Urinary bladder (tissue), 4 donors: ENCODE data around the gene FKBP5. TPM values are rescaled to one million over a fixed set of nuclear protein-coding genes. Genes with fewer than 3 reads are reported as not detected.
A peak's percentile ranks its signal among the peaks of the same experiment; 100 is the strongest.

Experiments used
- DNase-seq: peaks from one replicate; pipeline ENCODE4 v3.0.0-alpha.2; 2015; ENCODE audit errors: extremely low spot score
- H3K27ac ChIP-seq: one replicate; pipeline ENCODE4 v1.5.1; 2013; ENCODE audit warnings: low read depth, mild to moderate bottlenecking, moderate library complexity
- H3K36me3 ChIP-seq: one replicate; pipeline ENCODE4 v1.6.1; 2013; ENCODE audit warnings: mild to moderate bottlenecking, moderate library complexity; ENCODE audit not compliant: insufficient read depth
- H3K4me1 ChIP-seq: one replicate; pipeline ENCODE4 v1.6.1; 2013; ENCODE audit warnings: mild to moderate bottlenecking, moderate library complexity; ENCODE audit not compliant: insufficient read depth
- H3K4me3 ChIP-seq: one replicate; pipeline ENCODE4 v1.5.1; 2013; ENCODE audit warnings: low read depth, low read length
- WGBS: extraction: QIAGEN DNeasy Blood & Tissue Kit; methylation state at CpG from one replicate; pipeline ENCODE4 v1.1.7; 2013; 5-methylcytosine and 5-hydroxymethylcytosine counted together
- polyA plus RNA-seq: library from polyadenylated mRNA; stranded (reverse); fragments of 200-250 nt; gene quantifications from one replicate; pipeline ENCODE4 v1.2.3, GENCODE V29; 2013
- total RNA-seq: library from RNA; depleted of rRNA; stranded (reverse); fragments of >200 nt; gene quantifications from one replicate; pipeline ENCODE4 v1.2.3, GENCODE V29; 2014
- donor health status: healthy with polysubstance abuse.
- donor health status: healthy.

Gene FKBP5
- total and polyA plus RNA-seq, 2 donors, result 5.6 to 236 TPM

DNA sequence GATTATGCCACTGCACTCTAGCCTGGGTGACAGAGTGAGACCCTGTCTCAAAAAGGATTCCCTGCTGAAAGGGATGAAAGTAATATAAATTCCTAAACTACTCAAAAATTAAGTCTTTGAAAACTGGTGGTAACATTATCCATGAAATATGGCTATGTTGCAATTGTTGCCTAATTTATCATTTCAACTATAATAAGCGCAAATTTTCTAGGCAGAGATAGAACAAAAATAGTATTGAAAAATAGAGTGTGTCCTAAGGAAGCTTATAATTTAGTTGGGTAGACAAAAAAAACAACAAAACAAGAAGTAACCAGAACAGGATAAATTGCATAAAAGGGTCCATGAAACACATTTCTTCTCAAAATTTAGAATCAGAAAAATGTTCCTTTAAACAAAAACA, 68.0 kb downstream of the FKBP5 start:
- WGBS, result 91% methylated on average over 1 of the region's 1 CpG

DNA sequence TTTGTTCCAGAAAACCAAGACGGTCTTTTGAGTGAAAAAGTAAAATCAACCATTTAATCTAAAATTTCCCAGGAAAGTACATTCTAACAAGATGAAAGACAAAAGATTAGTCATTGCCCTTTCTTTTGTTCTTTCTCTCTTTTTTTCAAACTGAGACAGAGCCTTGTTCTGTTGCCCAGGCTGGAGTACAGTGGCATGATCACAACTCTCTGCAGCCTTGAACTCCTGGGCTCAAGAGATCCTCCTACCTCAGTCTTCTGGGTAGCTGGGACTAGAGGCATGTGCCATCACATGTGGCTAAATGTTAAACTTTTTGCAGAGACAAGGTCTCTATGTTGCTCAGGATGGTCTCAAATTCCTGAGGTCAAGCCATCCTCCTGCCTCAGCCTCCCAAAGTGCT, 75.0 kb downstream of the FKBP5 start:
- Histone ChIP-seq H3K27ac (no peak overlapping the region), H3K4me3 (no peak overlapping the region), H3K4me1 (no peaks in the 10 kb centered on the region), H3K36me3 (peaks cover 7% of the 10 kb centered on the region)
- 90% methylated on average over 1 of the region's 1 CpG for WGBS
- DNase-seq, result no peak

More for the DNA sequence above, 68.0 kb downstream of the FKBP5 start:
- no peaks in the 10 kb centered on the region for H3K4me1 ChIP-seq
- H3K36me3 ChIP-seq, result peaks cover 5% of the 10 kb centered on the region
- H3K27ac ChIP-seq, result no peak overlapping the region
- H3K4me3 ChIP-seq, result no peak overlapping the region
- no peak for DNase-seq

- peaks cover 6% of the 10 kb centered on the region for H3K36me3 ChIP-seq
- no peak overlapping the region for H3K4me3 ChIP-seq
- H3K27ac ChIP-seq, result no peak overlapping the region
- DNase-seq, result no peak
- 72% methylated on average over 3 of the region's 3 CpGs for WGBS
- no peaks in the 10 kb centered on the region for H3K4me1 ChIP-seq
Measured at GRCh38 chr6:35611240-35611639, 77.5 kb downstream of the FKBP5 start.

DNA sequence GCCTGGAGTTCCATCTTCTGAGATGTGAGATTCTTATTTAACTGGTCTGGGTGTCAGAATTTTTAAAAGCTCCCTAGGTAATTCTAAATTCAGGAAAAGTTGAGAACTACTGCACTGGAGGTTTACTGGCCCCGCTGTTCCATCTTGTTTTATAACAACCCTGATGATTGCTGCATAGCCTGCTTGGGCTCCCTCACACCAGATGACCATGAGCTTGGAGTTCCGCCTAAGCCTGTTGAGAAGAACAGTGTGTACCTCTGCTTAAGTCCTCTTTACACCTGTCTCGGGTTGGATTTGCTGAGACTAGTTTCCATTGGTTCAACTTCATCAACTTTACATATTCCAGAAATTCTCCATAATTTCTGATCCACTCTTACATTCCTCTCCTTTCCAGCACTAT, 77.9 kb downstream of the FKBP5 start:
- H3K27ac ChIP-seq, result no peak overlapping the region
- H3K4me3 ChIP-seq, result no peak overlapping the region
- H3K4me1 ChIP-seq, result no peaks in the 10 kb centered on the region
- DNase-seq, result no peak
- H3K36me3 ChIP-seq, result peaks cover 6% of the 10 kb centered on the region
- 97% methylated on average over 3 of the region's 3 CpGs for whole genome bisulfite sequencing

- WGBS, result 100% methylated on average over 1 of the region's 1 CpG
- peaks cover 8% of the 10 kb centered on the region for H3K36me3 ChIP-seq
- H3K4me3 ChIP-seq, result no peak overlapping the region
- no peak for DNase-seq
- no peak overlapping the region for H3K27ac ChIP-seq
- no peaks in the 10 kb centered on the region for H3K4me1 ChIP-seq
Measured at GRCh38 chr6:35609588-35609987, 79.1 kb downstream of the FKBP5 start.

GRCh38 chr6:35607517-35608233, 81.0 kb downstream of the FKBP5 start:
- WGBS, result 91% methylated on average over 13 of the region's 13 CpGs
- DNase-seq, result no peak
- peaks cover 6% of the 10 kb centered on the region for H3K36me3 ChIP-seq
- no peak overlapping the region for H3K27ac ChIP-seq
- H3K4me3 ChIP-seq, result no peak overlapping the region
- H3K4me1 ChIP-seq, result no peaks in the 10 kb centered on the region

- peaks cover 4% of the 10 kb centered on the region for H3K36me3 ChIP-seq
- no peaks in the 10 kb centered on the region for H3K4me1 ChIP-seq
- 94% methylated on average over 6 of the region's 6 CpGs for WGBS
- no peak for DNase-seq
- H3K27ac ChIP-seq, result no peak overlapping the region
- no peak overlapping the region for H3K4me3 ChIP-seq
Measured at GRCh38 chr6:35605600-35605999, 83.1 kb downstream of the FKBP5 start.

GRCh38 chr6:35603326-35604202, 85.2 kb downstream of the FKBP5 start:
- Histone ChIP-seq H3K4me1 (no peaks in the 10 kb centered on the region), H3K4me3 (no peak overlapping the region), H3K27ac (peak overlapping the region; percentile 89), H3K36me3 (peaks cover 2% of the 10 kb centered on the region)
- WGBS, result 96% methylated on average over 9 of the region's 9 CpGs
- DNase-seq, result no peak

DNA sequence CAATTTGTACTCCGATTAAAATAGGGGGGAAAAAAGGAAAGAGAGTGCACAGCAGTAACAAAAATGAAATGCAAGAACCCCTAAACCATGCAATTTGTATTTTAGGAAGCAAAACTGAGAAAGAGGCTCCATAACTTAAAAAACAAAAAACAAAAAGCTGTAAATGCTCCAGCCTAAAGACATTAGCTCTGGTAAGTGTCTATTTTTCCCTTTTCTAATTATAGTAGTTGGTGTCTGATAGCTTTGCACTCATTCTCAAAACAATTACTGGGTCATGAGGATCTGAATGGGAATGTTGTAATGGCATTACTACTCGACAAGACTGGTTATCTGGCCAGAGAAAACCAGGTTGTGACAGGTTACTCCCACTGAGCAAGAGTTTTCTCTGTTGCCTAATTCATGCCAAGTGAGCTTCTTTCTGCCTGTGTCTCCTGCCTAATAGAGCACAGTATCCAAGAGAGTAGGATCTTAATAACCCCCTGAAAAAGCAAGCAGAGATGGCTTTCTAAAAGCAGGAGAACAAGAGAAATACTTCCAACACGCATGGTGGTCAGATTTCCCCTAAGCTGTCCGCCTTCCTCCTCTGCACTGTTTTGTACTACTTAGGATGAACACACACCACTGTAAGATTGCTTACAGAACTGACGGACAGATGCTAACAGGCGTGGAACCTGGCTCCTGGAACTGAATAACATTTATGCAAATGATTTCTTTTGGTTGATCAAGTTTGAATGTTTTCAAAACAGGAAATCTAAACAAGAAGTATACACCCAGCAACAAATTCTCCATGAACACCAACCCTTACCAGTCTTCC, 86.4 kb downstream of the FKBP5 start:
- DNase-seq, result no peak
- H3K27ac ChIP-seq, result peak overlapping the region; percentile 89
- H3K4me3 ChIP-seq, result no peak overlapping the region
- no peaks in the 10 kb centered on the region for H3K4me1 ChIP-seq
- peaks cover 2% of the 10 kb centered on the region for H3K36me3 ChIP-seq
- WGBS, result 55% methylated on average over 6 of the region's 6 CpGs

DNA sequence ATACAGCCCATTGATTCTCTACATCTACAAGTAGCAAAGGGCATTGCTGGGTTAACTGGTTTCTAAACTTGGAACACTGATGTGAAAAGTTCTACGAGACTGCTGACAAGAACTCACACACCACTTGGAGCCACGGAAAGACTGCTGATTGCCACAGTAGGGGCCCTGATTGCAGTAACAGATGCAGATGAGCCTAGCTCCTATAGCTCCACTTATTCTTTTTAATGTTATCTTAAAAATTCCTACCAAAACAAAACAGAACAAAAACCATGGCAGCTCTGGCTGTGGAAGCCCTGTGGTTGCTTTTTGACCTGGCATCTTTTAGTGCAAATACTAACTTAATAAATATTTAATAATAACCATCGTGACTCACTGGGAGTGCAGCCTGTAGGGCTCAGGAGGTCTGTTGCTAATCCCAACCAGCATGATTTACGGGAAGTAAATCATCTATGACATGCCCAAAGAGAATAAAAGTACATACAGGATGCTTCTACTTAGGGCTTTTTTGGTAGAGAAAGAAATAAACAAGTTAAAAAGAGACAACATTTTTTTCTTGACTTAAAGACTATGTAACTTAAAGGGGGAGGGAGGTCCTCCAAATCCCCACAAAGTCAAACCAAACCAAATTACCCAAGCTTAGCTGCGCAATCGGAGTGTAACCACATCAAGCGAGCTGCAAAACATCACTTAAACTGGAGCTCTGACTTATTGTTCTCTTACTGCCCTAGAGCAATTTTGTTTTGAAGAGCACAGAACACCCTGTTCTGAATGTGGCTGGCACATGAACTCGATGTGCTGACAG, 87.2 kb downstream of the FKBP5 start:
- H3K4me1 ChIP-seq, result no peaks in the 10 kb centered on the region
- H3K4me3 ChIP-seq, result peak overlapping the region; percentile 14
- peak; percentile 51 for DNase-seq
- WGBS, result 6% methylated on average over 8 of the region's 8 CpGs
- H3K36me3 ChIP-seq, result peaks cover 2% of the 10 kb centered on the region
- peak overlapping the region; percentile 91 for H3K27ac ChIP-seq

DNA sequence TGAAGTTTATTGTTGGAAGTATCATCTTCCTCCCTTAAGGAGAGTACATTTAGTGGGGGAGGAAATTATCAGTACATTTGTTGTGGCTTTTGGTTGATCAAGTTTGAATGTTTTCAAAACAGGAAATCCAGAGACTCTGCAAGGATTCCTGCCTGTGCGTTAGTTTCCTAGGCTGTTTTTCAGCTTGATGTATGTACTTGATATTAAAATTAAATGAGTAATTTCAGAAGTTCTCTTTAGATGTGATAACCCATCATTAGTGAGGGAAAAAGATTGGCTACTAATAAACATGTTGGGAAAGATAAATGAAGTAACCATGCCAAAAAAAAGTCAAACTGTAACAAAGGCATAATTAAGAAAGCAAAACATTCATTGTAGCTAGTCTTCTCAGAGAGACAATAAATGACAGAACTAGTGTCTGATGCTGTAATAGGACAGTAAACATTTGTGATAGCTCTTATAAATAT, 88.0 kb downstream of the FKBP5 start:
- no peaks in the 10 kb centered on the region for H3K4me1 ChIP-seq
- H3K4me3 ChIP-seq, result no peak overlapping the region
- peak; percentile 20 for DNase-seq
- H3K27ac ChIP-seq, result peak overlapping the region; percentile 91
- H3K36me3 ChIP-seq, result peaks cover 3% of the 10 kb centered on the region
- WGBS, result 43% methylated on average over 1 of the region's 1 CpG

DNA sequence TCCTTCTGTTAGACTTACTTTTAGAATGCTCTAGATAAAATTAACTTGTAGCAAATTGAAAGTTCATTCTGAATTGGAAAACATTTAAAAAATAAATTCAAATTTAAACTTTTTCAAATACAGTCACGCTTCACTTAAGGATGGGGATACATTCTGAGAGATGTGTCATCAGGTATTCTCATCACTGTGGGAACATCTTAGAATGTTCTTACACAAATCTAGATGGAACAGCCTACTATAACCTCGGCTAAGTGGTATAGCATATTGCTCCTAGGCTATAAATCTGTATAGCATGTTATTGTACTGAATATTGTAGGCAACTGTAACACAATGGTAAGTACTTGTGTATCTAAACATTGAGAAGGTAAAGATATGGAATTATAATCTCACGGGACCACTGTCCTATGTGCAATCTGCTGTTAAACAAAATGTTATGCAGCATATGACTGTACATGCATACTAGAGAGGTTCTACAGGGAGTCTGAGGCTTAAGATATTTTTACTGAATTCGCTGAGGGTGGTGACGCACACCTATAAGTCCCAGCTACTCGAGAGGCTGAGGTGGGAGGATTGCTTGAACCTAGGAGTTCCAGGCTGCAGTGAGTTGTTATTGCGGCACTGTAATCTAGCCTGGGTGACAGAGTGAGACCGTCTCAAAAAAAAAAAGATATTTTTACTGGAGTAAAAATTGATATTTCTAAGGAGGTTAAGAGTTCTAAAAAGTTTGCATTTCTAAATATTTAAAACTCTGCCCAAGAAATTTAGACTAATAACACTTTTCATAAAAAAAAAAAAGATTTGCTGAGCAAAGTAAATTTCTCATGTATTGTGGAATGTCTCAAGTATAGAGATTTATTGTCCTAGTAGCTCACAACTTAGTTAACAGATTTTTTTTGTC, 88.7 kb downstream of the FKBP5 start:
- 81% methylated on average over 8 of the region's 8 CpGs for WGBS
- Histone ChIP-seq H3K27ac (peak overlapping the region; percentile 95), H3K36me3 (peaks cover 2% of the 10 kb centered on the region), H3K4me1 (no peaks in the 10 kb centered on the region), H3K4me3 (no peak overlapping the region)
- DNase-seq, result no peak
